GM18499 (cell line): ENCODE data around the gene BTNL9.
"Not testable (repeated sequence)": the region's sequence is repeated elsewhere in the genome, so short reads cannot be mapped to it uniquely, and the experiment has no call there.

Experiments used
- ATAC-seq: cut with Tn5 transposase; IDR thresholded peaks from one replicate; pipeline ENCODE4 v1.9.1; 2021; ENCODE audit warnings: moderate number of reproducible peaks; ENCODE audit not compliant: insufficient read depth, unreplicated experiment

Gene BTNL9

DNA sequence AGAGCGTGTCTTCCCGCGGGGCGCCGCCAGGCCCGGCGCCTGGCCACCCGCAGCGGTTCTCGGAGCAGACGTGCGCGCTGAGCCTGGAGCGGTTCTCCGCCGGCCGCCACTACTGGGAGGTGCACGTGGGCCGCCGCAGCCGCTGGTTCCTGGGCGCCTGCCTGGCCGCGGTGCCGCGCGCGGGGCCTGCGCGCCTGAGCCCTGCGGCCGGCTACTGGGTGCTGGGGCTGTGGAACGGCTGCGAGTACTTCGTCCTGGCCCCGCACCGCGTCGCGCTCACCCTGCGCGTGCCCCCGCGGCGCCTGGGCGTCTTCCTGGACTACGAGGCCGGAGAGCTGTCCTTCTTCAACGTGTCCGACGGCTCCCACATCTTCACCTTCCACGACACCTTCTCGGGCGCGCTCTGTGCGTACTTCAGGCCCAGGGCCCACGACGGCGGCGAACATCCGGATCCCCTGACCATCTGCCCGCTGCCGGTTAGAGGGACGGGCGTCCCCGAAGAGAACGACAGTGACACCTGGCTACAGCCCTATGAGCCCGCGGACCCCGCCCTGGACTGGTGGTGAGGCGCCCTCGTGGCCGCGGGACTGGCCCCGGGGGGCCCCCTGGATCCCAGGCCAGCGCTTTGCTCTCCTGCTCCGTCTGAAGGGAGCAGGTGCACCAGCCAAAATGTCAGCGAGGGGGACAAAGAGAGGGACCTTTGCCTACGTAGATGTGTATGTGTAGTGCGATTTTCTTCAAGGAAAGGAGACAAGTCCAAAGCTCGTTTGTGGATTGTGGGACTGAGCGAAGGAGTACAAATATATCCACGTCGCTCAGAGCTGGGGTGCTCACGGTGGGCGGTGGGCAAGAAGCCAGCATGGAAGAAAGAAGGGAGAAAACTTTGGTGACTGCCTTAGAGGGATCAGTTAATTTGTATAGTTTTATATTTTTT, 19.5 kb downstream of the BTNL9 start:
- no peak for ATAC-seq

DNA sequence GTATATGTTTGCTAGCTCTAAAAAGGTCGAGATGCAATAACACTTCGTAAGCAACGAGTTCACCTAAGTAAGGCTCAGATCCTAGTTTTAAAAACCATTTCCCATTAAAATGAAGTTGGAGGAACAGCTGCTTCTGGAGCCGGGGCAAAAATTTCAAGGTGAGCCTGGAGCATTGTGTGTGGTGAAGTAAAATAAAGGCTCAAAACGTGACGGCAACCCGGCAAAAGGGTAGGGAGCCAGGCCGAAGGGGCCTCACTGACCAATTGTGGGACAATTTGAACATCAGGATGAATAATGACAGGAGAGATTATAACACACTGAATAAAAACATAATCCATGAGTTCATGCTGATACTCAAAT, 20.1 kb downstream of the BTNL9 start:
- ATAC-seq: no peak

DNA sequence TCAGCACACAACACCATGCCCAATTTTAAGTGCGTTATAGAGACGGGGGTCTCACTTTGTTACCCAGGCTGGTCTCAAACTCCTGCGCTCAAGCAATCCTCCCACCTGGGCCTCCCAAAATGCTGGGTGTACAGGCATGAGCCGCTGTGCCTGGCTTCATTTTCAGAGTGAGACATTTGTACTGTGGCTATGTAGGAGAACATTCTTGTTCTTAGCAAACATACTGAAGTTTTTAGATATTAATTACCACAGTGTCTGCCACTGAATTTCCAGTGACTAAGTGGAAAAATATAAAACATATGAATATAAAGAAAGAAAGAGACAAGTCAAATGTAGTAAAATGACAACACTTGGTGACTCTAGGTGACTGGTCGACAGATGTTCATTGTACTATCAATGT, 20.9 kb downstream of the BTNL9 start:
- no peak for ATAC-seq

DNA sequence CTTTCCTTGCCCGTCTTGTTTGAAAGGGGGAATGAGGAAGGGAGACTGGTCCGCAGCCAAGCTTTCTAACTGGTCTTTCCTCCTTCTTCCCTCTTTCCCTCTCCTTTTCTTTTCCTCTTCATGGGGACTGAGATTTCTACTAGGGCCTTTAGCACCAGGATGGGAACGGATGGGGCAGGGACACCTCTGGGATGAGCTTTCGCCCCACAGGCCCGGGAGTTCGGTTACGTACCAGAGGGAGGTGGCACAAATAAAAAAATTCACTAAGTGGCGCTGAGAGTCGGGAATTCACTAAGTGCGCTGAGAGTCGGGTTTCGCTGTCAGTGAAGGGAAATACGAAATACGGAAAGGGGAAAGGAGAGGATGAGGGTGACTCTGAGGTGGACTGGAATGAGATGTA, 21.6 kb downstream of the BTNL9 start:
- no peak for ATAC-seq

DNA sequence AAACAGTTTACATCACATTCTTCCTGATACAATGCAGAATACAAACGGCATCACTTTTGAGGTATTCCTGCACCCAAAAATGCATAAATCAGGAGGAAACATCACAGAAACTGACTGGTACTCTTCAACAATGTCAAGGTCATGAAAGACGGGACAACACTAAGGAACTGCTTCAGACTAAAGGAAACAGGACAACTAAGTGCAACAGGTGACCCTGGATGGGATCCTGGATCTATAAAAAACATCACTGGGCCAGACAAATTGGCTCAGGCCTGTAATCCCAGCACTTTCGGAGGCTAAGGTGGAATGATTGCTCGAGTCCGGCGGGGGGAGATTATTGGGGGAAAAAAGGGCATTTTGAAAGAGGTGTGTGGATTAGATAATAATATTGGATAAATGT, 22.6 kb downstream of the BTNL9 start:
- ATAC-seq: no peak

DNA sequence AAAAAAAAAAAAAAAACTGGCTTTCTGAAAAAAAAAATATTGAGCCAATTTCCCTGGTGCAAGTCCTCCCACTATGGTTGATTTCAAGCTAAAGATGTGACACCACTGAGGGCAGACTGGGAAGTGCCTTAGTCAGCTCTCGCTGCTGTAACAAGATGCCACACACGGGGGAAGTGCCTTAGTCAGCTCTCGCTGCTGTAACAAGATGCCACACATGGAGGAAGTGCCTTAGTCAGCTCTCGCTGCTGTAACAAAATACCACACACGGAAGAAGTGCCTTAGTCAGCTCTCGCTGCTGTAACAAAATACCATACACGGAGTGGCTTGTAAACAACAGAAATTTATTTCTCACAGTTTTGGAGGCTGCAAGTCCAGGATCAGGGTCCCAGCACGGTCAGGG, 23.4 kb downstream of the BTNL9 start:
- no peak for ATAC-seq

DNA sequence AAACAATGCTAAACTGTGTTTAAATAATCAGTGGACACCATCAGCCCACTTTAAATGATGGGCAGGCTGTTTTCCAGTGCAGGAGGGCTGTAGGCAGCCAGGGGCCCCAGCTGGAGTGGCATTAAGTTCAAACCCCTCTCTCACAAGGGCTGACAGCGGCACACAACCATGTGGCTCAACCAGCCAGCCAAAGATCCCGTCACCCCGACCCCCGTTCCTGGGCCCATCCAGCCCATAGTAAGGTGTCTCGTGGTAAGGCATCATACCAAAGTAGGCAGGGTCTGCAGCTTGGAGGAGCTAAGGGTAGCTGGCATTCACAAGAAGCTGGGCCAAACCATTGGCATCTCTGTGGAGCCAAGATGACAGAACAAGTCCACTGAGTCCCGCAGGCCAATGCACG, 24.9 kb downstream of the BTNL9 start:
- no peak for ATAC-seq

DNA sequence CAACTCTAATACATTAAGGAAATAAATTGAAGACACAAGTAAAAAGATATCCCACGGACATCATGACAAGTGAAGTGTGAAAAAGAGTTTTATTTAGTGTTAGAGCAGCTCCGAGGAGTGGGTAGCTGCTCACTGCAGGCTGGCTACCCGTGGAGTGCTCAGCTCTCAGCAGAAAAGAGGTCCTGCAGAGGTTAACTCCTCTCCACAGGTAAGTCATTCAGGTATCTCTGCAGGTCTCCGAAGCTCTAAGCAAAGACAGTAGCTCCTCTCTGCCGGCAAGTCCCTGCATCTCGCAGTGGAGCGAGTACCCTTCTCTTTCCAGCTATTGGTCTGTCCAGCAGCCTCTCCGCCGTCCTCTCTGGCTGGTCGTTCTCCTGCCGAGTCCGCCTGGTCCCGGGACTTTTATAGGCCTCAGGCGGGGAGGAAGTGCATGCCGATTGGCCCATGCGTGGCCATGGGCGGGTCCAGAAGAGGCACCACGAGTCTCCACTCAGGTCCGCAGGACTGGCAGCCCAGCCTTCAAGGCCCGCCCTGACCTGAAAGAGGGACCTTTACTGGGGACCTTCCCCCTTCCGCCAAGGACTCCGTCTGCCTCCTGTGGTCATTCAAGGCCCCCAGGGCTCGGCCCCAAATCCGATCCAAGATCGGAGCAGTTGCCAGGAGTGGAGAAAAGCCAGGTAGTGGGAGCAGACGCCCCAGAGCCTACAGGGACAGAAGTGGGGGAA, 29.9 kb downstream of the BTNL9 start:
- ATAC-seq: no peak

DNA sequence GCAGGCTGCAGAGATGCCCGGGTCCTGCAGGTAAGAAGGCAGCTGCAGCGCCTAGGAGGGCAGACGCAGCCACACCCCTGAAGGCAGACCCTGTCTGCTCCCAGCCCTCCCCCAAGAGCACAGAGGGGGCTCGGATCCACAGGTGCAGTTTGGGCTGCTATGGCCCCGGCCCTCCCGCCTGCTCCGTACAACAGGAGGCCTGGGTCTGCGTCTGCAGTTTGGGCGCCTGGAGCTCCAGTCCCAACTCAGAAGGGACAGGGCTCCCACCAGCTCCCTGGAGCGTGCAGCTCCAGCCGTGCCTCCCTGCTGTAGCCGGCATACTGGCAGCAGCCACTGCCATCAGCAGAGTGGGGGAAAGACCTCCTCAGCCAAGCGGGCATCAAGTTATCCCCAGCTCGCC, 30.5 kb downstream of the BTNL9 start:
- no peak for ATAC-seq

DNA sequence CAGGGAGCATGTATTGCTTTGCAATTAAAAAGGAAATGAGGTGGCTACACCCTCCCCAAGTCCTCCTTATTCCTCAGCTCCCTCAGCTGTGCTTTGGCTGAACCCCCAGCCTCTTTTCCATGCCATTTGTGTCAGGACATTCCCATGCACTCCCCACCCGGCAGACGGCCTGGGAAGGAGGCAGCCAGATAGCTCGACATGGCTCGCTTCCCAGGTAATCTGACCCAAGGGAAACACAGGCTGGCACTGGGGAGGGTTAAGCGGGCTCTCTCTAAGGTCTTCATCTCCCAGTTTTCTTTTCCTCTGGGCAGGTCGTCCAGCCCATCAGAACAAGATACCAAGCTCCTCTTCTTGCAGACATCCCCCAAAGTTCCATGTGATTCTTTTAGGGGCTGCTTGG, 31.2 kb downstream of the BTNL9 start:
- no peak for ATAC-seq

DNA sequence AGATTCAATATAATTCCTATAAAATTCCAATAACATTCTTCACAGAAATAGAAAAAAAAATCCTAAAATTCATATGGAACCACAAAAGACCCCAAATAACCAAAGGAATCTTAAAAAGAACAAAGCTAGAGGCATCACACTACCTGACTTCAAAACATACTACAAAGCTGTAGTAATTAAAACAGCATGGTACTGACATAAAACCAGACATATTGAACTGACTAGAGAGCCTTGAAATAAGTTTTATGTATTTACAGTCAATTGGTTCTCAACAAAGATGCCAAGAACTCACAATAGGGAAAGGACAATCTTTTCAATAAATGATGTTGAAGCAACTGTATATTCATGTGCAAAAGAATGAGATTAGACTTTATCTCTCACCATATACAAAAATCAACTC, 36.9 kb downstream of the BTNL9 start:
- ATAC-seq: no peak

DNA sequence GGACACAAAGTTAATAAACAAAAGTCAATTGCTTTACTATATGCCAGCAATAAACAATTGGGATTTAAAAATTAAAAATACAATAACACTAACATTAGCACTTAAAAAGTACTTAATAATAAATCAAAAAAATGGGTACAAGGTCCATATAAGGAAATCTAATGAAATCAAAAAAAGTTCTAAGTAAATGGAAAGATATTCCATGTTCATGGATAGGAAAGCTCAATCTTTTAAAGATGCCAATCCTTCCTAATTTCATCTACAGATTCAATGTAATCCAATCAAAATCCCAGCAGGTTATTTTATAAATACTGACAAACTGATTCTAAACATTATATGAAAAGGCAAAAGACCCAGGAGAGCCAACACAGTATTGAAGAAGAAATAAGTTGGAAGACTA, 41.9 kb downstream of the BTNL9 start:
- no peak for ATAC-seq

DNA sequence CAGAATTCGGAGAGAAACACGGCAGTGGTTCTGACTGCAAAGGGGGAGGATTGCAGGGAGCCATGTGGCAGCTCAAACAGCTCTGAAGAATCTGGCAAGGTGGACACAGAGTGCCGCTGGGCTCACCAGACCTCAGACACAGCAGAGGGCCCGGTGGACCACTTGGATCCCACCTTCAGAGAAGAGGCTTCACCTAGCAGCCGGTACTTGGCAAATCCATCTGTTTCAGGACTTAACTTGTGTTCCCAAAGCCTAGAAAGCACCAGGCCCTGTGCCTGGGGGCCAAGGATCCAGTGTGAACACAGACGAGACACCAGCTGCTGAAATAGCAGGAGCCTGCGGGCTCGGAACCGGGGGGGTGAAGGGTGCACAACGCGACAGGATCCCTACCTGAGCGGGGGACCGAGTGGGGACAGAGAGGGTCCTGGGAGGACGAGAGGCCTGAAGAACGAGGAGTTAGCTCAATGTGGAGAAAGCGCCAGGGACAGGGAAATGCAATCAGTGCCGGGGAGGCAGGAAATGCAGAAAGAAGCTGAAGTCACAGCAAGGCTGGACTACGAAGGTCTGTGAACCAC, 44.6 kb downstream of the BTNL9 start:
- ATAC-seq: no peak

DNA sequence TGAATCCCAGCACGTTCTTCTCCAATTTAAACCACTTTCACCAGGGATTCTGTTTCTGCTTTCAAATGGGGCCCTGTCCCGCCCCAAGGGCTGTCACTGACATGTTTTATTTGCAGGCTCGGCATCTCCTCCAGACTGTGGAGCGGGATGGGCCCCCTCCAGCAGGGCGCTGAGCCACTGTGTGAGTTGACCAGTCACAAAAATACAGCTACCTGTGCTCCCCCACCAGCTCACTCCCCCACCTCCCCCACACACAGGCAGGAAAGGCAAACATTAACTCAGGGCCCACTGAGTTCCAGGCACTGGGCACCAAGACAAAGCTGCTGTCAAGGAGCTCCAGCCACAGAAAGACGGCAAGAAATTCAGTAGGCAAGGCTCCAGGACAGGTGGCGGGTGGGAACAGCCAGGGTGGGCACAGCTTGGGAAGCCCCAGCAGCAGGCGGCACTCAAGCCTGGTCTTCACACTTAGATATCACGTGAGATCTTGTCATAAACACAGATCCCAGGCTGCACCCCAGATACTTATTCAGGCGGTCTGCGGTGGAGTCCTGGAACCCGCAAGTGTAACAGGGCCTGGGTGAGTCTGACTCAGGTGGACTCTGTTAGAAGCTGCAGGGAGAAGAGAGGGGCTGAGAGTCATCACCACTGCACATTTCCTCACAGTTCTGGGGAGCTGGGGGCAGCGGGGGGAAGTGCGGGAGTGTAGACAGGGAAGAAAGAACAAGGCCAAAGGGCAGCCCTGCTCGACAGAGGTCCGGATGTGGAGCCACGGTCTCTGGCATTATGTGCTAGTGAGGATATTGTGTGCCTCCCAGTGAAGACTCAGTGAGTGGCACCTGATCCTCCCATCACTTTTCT, 46.2 kb downstream of the BTNL9 start:
- ATAC-seq: no peak

DNA sequence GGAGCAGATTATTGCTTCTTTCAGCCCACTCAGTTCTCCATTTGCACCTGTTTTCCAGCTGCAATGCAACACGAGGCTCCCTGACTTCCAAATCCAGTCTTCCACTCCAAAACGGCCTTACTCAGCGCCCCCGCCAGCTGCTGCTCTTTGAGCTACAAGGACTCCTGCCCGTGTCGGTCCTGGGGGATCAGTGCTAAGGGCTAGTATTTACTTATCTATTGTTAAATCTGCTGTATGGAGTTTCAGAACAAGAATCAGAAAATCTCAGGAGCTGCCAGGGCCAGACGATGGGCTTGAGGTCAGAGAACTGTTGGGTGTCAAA, 46.8 kb downstream of the BTNL9 start:
- ATAC-seq: no peak

DNA sequence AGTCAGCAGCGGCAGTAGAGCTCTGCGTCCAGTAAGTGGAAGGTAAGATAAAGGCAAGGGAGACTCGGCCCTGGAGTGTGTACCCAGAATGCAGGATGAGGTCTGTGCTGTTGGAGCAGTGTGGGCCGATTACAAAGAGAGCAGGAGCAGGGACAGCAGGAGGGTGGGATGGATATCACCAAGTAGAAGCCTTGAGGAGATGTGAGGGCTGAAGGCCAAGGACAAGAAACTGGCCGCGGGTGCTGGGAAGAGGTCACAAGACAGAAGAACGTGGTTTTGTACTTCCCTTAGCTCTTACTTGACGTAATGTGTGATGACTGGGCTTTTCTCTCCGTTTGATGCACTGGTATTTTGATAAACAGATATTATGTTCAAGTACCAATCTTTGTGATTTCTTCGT, 47.2 kb downstream of the BTNL9 start:
- no peak for ATAC-seq

DNA sequence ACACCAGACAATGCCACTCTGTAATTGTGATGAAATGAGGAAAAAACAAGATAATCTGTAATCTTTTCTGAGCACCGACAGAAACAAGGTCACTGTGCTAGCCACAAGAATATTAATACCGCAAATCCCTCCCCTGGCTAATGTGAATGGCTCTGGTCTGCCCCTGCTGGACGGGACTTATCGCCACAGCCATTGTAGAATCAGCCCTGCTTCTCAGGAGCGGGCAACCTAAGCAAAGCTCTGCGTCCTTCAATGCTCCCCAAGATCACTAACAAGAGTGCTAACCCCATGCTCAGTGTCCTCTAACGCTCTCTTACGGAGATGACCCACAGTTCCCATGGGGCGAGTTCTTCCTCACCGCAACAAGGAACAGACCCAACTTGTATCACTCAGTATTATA, 48.2 kb downstream of the BTNL9 start:
- ATAC-seq: no peak

DNA sequence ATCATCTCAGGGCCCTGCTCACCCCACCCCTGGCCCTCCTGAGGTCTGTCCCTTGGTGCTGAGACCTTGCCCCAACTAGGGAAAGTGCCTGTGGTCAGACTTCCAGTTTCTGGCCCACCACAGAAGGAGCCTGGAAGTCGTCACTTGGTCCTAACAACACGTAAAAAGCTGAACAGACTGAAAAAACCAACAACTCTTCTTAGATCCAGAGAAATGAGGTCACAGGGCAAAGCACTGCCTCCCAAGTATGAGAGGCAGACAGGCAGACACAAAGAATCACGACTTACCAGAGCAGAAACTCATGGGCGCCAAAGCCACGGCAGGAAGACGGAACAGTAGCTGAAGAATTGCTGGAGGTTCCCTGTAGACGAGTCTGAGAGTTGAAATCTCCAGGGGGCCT, 52.4 kb downstream of the BTNL9 start:
- ATAC-seq: no peak

DNA sequence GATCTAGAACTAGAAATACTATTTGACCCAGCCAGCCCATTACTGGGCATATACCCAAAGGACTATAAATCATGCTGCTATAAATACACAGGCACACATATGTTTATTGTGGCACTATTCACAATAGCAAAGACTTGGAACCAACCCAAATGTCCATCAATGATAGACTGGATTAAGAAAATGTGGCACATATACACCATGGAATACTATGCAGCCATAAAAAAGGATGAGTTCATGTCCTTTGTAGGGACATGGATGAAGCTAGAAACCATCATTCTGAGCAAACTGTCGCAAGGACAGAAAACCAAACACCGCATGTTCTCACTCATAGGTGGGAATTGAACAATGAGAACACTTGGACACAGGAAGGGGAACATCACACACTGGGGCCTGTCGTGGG, 55.1 kb downstream of the BTNL9 start:
- not testable (repeated sequence) for ATAC-seq

DNA sequence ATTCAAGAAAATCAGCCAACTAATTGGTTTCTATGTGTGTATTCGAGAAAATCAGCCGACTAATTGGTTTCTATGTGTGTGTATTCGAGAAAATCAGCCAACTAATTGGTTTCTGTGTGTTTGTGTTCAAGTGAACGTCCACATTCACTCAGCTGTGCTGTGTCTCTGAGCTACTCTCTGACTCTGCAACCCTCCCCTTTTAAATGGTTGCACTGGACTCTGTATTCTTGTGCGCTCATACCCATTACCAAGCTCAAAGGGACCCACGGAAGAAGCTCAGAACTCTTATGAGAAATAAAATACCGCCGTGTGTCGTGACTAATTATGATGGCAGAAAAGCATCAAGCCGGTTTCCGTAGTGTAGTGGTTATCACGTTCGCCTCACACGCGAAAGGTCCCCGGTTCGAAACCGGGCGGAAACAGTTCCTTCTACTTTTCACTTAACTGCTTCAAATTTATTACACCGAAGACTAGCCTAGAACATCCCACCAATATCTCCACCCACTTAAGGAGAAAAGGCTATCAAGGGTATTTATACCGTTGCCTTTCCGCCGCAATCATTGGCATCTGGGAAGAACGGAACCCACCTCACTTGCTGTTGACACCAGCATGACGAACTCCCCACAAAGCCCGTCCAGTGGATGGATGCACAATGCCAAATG, 56.8 kb downstream of the BTNL9 start:
- ATAC-seq: not testable (repeated sequence)
